GM21717 (cell line): Measurements from ENCODE around the gene YTHDF1.

Experiments used
- ATAC-seq: cut with Tn5 transposase; IDR thresholded peaks from one replicate; pipeline ENCODE4 v1.9.1; 2021; ENCODE audit warnings: mild to moderate bottlenecking, moderate library complexity; ENCODE audit not compliant: unreplicated experiment

Gene YTHDF1

DNA sequence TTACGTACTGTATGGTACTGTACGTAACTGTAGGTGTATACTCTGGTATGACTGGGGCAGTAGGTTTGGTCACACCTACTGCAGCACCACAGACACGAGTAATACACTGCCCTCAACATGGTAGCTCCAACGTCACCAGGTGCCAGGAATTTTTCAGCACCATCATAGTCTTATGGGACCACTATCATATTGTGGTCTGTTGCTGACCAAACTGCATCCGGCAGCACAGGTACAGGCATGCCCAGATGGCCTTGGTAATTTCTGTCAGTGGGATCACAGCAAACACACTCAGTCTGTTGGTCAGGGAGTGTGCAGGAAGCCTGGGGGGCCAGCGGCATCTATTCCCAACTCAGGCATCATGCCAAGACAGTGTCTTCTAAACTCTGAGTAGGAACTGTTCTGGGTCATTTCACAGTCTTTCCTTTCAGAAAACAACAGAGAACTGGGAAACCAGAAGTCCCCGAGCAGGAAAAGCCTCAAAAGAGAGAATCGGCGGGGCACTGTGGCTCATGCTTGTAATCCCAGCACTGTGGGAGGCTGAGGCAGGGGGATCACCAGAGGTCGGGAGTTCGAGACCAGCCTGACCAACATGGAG lies 5.8 kb downstream of the YTHDF1 start:
- no peak for ATAC-seq

- no peak for ATAC-seq
These were observed 7.5 kb downstream of the YTHDF1 start for GRCh38 chr20:63208346-63208909.

- no peak for ATAC-seq
These were observed 9.1 kb downstream of the YTHDF1 start for GRCh38 chr20:63206878-63207277.

DNA sequence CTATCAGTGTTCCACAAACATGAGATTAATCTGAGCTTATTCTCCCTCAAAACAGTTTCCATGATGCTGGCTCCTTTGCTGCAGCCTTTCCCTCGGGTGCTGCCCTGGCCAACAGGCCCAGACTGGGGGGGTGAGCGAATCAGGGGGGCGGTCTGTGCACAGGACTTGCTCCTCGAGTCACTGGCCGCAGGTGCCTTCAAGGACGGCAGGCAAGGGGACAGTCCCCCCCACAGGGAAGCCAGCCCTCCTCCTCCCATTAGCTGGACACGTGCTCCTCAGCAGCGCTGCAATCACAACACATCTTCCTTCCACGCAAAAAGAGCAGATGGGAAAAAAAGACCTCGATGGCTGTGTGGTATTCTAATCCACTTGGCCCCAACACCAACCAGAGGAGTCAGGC lies 10.0 kb downstream of the YTHDF1 start:
- ATAC-seq = no peak

DNA sequence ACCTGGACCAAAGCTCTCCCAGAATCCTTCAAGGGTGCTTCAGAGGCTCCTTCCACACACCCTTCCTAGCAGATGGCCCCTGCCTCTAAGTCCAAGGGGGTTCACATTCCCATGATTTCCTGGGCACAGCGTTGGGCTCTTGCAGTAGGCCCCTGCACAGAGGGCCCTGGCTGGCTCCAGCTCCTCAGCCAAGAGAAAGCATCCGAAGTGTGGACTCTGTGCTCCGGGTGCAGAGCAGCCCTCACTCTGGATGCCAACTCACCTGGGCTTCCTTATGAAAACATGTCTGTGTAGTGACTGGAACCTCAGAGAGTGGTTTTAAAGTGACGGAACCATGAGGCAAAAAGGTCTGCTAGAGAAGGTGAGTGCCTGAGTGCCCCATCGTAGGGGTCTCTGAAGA lies 11.6 kb downstream of the YTHDF1 start:
- ATAC-seq = no peak

DNA sequence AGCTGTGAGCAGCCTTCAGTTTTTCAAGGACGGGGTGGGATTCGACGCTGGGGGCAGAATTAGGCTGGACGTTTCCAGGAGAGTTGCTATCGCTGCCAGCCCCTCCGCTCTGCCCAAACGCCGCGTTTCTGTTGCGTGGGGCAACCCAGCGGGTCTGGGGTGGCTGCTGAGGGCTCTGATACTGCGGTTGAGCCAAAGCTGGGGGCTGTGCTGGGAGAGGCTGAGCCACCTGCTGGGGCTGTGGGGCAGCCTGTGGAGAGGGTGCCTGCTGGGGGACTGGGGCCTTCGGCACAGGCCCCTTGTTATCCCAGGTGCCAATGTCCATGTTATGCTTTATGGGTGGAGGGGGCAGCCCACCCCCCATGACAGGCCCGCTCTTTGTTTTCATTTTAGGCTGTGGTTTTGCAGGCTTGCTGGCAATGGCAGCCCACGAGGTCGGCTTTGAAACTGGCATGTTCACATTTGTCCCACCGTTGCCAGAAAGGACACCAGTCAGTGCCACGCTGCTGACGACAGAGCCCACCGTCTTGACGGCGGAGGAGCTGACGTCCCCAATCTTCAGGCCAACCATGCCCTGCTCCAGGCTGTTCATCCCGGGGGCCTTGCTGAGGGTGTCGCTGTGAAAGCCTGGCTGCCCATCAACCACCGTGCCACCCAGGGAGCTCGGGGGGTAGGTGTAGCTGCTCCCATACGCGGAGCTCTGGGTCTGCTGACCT lies 13.0 kb downstream of the YTHDF1 start:
- no peak for ATAC-seq

GRCh38 chr20:63202021-63202420 lies 13.9 kb downstream of the YTHDF1 start:
- no peak for ATAC-seq

GRCh38 chr20:63198606-63199005 lies 17.3 kb downstream of the YTHDF1 start:
- no peak for ATAC-seq

DNA sequence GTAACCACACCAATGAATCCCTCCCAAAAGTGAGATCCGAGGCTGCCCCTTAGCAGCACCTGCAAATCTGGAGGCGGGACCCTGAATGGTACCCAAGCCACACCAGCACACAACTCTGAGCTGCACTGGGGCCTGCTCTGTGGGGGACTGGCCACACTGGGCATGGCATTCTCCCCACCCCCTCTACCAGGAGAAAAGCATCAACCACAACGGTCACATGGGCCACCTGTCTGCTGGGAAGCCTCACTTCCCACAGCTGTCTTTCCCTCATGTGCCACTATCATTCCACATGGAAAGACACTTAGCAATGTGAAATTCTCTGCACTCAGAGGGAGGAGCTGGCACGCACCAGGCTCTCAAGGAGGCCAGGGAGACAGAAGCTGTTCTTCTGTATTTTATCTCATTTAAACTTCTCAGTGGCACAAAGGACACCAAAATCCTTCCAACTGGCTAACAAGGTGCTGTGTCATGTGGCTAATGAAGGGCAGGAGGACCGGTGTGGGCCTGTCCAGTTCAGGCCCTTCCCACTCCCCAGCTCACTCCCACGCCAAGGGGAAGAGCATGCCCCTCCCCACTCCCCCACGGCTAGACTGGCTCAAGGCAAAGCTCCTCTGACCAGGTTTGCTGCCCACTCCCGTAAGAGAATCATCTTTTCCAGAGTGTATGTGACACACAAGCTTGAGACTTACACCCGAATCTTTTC lies 19.0 kb downstream of the YTHDF1 start:
- no peak for ATAC-seq

- no peak for ATAC-seq
These were observed 21.1 kb downstream of the YTHDF1 start for GRCh38 chr20:63194797-63195173.

GRCh38 chr20:63194007-63194796 lies 21.7 kb downstream of the YTHDF1 start:
- no peak for ATAC-seq

- ATAC-seq = no peak
These were observed 23.2 kb downstream of the YTHDF1 start for GRCh38 chr20:63192721-63193120.

- no peak for ATAC-seq
These were observed 24.5 kb downstream of the YTHDF1 start for GRCh38 chr20:63191400-63191799.

- ATAC-seq = no peak
These were observed 25.1 kb downstream of the YTHDF1 start for GRCh38 chr20:63190828-63191227.

- ATAC-seq = no peak
These were observed 25.9 kb downstream of the YTHDF1 start for GRCh38 chr20:63189846-63190559.

GRCh38 chr20:63189322-63189642 lies 26.6 kb downstream of the YTHDF1 start:
- ATAC-seq = no peak

DNA sequence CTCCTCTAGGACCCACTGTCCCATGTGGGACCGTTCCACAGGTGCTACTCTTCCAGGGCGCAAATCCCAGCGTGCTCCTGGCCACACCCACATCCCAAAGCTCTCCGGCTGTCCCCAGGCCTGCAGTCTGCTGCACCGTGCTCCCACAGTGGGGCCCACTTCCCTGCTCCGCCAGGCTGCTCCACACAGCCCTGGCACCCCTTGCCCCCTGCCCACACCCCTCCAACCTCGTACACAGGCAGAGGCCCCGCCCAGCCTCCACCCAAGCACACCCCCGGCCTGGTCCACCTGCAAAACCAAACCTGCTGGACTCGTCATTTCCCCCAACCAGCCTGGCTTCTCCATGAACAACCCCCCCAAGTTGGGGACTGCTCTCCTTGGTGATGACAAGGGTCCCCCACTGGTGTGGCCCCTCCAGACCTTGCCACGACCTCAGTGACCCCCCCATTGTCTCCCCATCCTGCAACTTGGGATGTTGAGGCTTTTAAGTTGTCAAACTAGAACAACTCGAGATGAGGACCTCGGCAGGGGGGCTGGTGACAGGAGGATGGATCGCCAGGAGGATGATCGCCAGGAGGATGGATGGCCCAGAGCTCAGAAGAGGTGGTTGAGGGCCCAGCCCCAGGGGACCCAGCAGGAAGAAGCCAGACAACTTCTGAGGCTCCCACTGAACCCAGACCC lies 27.1 kb downstream of the YTHDF1 start:
- ATAC-seq = no peak

DNA sequence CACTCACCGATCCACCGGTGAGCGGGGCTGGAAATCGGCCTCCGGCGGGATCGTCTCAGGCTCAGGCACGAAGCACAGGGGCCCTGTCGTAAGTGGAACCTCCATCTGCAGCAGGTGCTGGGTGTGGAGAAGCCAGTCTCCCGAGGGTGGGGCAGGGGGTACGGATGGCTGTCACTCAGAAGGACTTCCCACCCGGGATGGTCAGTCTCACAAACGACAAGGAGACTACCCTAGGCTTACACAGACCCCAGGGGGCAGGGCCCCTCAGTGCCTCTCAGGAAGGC lies 27.8 kb downstream of the YTHDF1 start:
- no peak for ATAC-seq

DNA sequence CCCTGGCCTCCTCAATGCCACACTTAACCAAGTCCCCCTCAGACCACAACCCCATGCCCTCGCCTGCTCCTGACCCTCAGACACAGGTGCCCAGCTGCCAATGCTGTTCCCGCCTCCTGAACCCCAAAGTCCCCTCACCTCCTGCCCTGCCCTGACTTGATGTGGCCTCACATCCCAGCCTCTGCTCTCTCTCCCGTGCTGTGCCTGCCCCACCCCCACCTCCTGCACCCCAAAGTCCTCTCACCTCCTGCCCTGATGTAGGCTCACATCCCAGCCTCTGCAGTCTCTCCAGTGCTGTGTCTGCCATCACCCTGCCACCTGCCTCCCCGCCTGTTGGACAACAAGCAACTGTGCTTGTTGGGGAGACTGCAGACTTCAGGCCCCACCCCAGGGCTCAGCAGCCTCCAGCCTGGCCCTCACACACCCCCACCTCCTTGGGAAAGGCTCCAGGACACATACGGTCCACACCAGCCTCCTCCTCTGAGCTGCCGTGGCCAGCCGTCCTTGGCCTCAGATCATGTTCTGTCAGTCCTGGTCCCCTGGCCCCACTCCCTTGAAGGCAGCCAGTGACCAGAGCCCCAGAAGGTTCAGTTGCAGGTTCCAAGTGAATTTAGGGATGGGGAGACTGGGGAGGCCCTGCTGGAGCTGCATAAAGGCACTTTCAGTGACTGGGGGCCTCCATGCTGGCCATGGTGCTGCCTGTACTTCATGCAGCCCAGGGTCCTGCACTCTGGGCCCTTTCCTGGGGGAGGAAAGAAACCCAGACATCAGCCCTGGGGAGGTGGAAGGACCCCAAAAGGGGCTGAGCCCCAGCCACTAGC lies 28.4 kb downstream of the YTHDF1 start:
- no peak for ATAC-seq
